ENCODE results near the gene TENT4B.
A peak's percentile ranks its signal among the peaks of the same experiment; 100 is the strongest.

Gene TENT4B

GRCh38 chr16:50198802-50199403 lies 45.8 kb downstream of the TENT4B start:
- no peak for DNase-seq

GRCh38 chr16:50201787-50202186 lies 48.7 kb downstream of the TENT4B start:
- DNase-seq, result no peak

GRCh38 chr16:50202926-50203624 lies 50.0 kb downstream of the TENT4B start:
- DNase-seq, result no peak

- no peak for DNase-seq
Observed at GRCh38 chr16:50203681-50204080, 50.6 kb downstream of the TENT4B start.

- DNase-seq, result no peak
Observed at GRCh38 chr16:50204453-50205108, 51.5 kb downstream of the TENT4B start.

GRCh38 chr16:50207652-50208051 lies 54.5 kb downstream of the TENT4B start:
- no peak for DNase-seq

GRCh38 chr16:50208460-50208931 lies 55.4 kb downstream of the TENT4B start:
- DNase-seq, result no peak

- DNase-seq, result peak; percentile 54
Observed at GRCh38 chr16:50209546-50210265, 56.6 kb downstream of the TENT4B start.

GRCh38 chr16:50210266-50211038 lies 57.3 kb downstream of the TENT4B start:
- peak; percentile 90 for DNase-seq

GRCh38 chr16:50213939-50214519 lies 60.9 kb downstream of the TENT4B start:
- DNase-seq, result no peak

GRCh38 chr16:50215680-50216079 lies 62.6 kb downstream of the TENT4B start:
- DNase-seq, result no peak

GRCh38 chr16:50216231-50216630 lies 63.1 kb downstream of the TENT4B start:
- DNase-seq, result no peak

GRCh38 chr16:50219402-50219975 lies 66.4 kb downstream of the TENT4B start:
- no peak for DNase-seq

- no peak for DNase-seq
Observed at GRCh38 chr16:50224286-50224685, 71.2 kb downstream of the TENT4B start.

- DNase-seq, result no peak
Observed at GRCh38 chr16:50227120-50227519, 74.0 kb downstream of the TENT4B start.

GRCh38 chr16:50227665-50228064 lies 74.6 kb downstream of the TENT4B start:
- no peak for DNase-seq

- DNase-seq, result no peak
Observed at GRCh38 chr16:50228364-50228868, 75.3 kb downstream of the TENT4B start.

GRCh38 chr16:50229149-50229726 lies 76.1 kb downstream of the TENT4B start:
- no peak for DNase-seq

- no peak for DNase-seq
Observed at GRCh38 chr16:50234771-50235556, 81.9 kb downstream of the TENT4B start.

- DNase-seq, result no peak
Observed at GRCh38 chr16:50235581-50235980, 82.5 kb downstream of the TENT4B start.
